T-cell (primary cell): ENCODE results near the gene LGALS7B. TPM values are rescaled to one million over a fixed set of nuclear protein-coding genes. Genes with fewer than 3 reads are reported as not detected.
A peak's percentile ranks its signal among the peaks of the same experiment; 100 is the strongest.
"Not testable (repeated sequence)": the region's sequence is repeated elsewhere in the genome, so short reads cannot be mapped to it uniquely, and the experiment has no call there.

Source experiments
- ATAC-seq, 4 experiments: fragments of 200-7000 bp in 3 of 4; fragments of 150-1000 bp in 1 of 4; cut with Tn5 transposase; replicated peaks in 1 of 4; 1 replicate in 3 of 4; 2 replicates in 1 of 4; pipeline ENCODE4 v1.10.0; 2021; ENCODE audit warnings: moderate library complexity in 3 of 4, mild to moderate bottlenecking in 2 of 4, moderate number of reproducible peaks in 1 of 4
- CTCF ChIA-PET, 2 donors: fragments of 300-600 bp; sonication (Branson Sonifier 250); formaldehyde crosslinking; loops; one replicate each; lab custom pipeline; 2022; ENCODE audit warnings: antibody characterized with exemption in 2 of 2; lab: Charles Lee
- POLR2A ChIA-PET, 2 donors: fragments of 300-600 bp; sonication (Branson Sonifier 250); formaldehyde crosslinking; loops; one replicate each; lab custom pipeline; 2022; ENCODE audit warnings: antibody characterized with exemption in 2 of 2; lab: Charles Lee
- DNase-seq, 35 experiments: peaks; one replicate each; pipeline versions ENCODE4 v3.0.0 to v3.0.0-alpha.2; 2013 to 2023
- H3K27ac ChIP-seq: one replicate; pipeline ENCODE4 v1.5.1; 2013; ENCODE audit warnings: low read length
- H3K27me3 ChIP-seq, 2 experiments: replicated peaks in 1 of 2; 1 replicate in 1 of 2; 2 replicates in 1 of 2; pipeline versions ENCODE4 v1.6.1 to v1.7.0; 2013; ENCODE audit warnings: low read length in 1 of 2, mixed read lengths in 1 of 2; ENCODE audit not compliant: control insufficient read depth in 2 of 2, insufficient read depth in 2 of 2; ENCODE audit errors: extremely low read depth in 1 of 2
- H3K36me3 ChIP-seq, 2 donors: 1 replicate in 1 of 2; 2 replicates in 1 of 2; pipeline versions ENCODE4 v1.6.1 to v1.7.0; 2013; ENCODE audit warnings: low read length in 1 of 2; ENCODE audit not compliant: control insufficient read depth in 2 of 2, insufficient read depth in 1 of 2; ENCODE audit errors: extremely low read depth in 1 of 2
- H3K4me1 ChIP-seq, 2 experiments: 1 replicate in 1 of 2; 2 replicates in 1 of 2; pipeline versions ENCODE4 v1.6.1 to v1.7.0; 2013; ENCODE audit warnings: low read length in 2 of 2, mixed read lengths in 1 of 2; ENCODE audit not compliant: insufficient read depth in 2 of 2, control insufficient read depth in 1 of 2; ENCODE audit errors: extremely low read depth in 1 of 2
- H3K4me3 ChIP-seq, 2 donors: 1 replicate in 1 of 2; 2 replicates in 1 of 2; pipeline versions ENCODE4 v1.5.1 to v1.7.0; 2013; ENCODE audit warnings: mild to moderate bottlenecking in 2 of 2, low read length in 1 of 2, moderate library complexity in 1 of 2; ENCODE audit not compliant: control insufficient read depth in 1 of 2; ENCODE audit errors: extremely low read depth in 1 of 2
- H3K9me3 ChIP-seq: 2 replicates; pipeline ENCODE4 v1.7.0; 2013
- H3K27ac Mint-ChIP-seq, 2 donors: one replicate each; pipeline ENCODE4 v1.8.0; 2020 to 2021; ENCODE audit warnings: mild to moderate bottlenecking in 2 of 2, mixed read lengths in 2 of 2
- H3K27me3 Mint-ChIP-seq, 2 donors: one replicate each; pipeline ENCODE4 v1.8.0; 2021 to 2022; ENCODE audit warnings: mixed read lengths in 2 of 2
- H3K36me3 Mint-ChIP-seq: one replicate; pipeline ENCODE4 v1.8.0; 2021; ENCODE audit warnings: mixed read lengths
- H3K4me1 Mint-ChIP-seq, 3 donors: one replicate each; pipeline ENCODE4 v1.8.0; 2020 to 2022; ENCODE audit warnings: mixed read lengths in 3 of 3, mild to moderate bottlenecking in 1 of 3
- H3K4me3 Mint-ChIP-seq, 3 donors: one replicate each; pipeline ENCODE4 v1.8.0; 2020 to 2022; ENCODE audit warnings: mild to moderate bottlenecking in 3 of 3, mixed read lengths in 3 of 3, moderate library complexity in 3 of 3
- H3K9me3 Mint-ChIP-seq, 3 donors: one replicate each; pipeline ENCODE4 v1.8.0; 2020 to 2022; ENCODE audit warnings: mixed read lengths in 3 of 3
- WGBS: methylation state at CpG from one replicate; pipeline ENCODE4 v1.1.5; 2013; ENCODE audit warnings: missing lambda C conversion rate; ENCODE audit not compliant: insufficient coverage; 5-methylcytosine and 5-hydroxymethylcytosine counted together
- total RNA-seq, 35 experiments: library from RNA in 6 of 35; stranded (reverse) in 6 of 35; fragments of 120-200 nt in 1 of 35; gene quantifications; one replicate each; pipeline versions ENCODE4 v1.2.1 to v1.2.4 and lab custom pipeline; 2013 to 2026

The LGALS7B gene
- total RNA-seq, 5 donors from 2014 or later (not counting 1 experiment from before 2014, with no cell fraction given): not detected

- H3K4me1 Mint-ChIP-seq: peaks cover 0 to 4% (median 4%) of the 10 kb centered on the region in 3 donors
- no peak overlapping the region for H3K27ac Mint-ChIP-seq
- ChIA-PET POLR2A (interaction anchor here in 1 of 2 donors (0.8 kb wide), 1 partner anchor 38 kb away, joined by 3 read pairs; no protein-coding TSS in a partner anchor), CTCF (no interaction called here)
- peak in 30 of 35 experiments; percentile 4 to 50 (median 24) for DNase-seq
- H3K36me3 Mint-ChIP-seq: no peaks in the 10 kb centered on the region
- no peaks in the 10 kb centered on the region for H3K36me3 ChIP-seq
- H3K27me3 Mint-ChIP-seq: no peaks in the 10 kb centered on the region
- H3K9me3 ChIP-seq: no peaks in the 10 kb centered on the region
- WGBS: 21% methylated on average over 46 of the region's 71 CpGs
- H3K4me3 ChIP-seq: peak overlapping the region in 1 of 2 donors; percentile 30
- H3K9me3 Mint-ChIP-seq: no peaks in the 10 kb centered on the region
- H3K4me3 Mint-ChIP-seq: peak overlapping the region; percentile 42 to 65 (median 52)
- peaks cover 2 to 13% of the 10 kb centered on the region in 2 experiments for H3K4me1 ChIP-seq
- no peak overlapping the region for H3K27ac ChIP-seq
- H3K27me3 ChIP-seq: peaks cover 0 to 7% of the 10 kb centered on the region in 2 experiments
- peak; percentile 25 to 38 (median 30) for ATAC-seq
Observed at GRCh38 chr19:38792250-38793111, 3.5 kb downstream of the LGALS7B start.

GRCh38 chr19:38793177-38793576 is 4.2 kb downstream of the LGALS7B start:
- Histone ChIP-seq H3K36me3 (no peaks in the 10 kb centered on the region), H3K4me1 (peaks cover 2 to 13% of the 10 kb centered on the region in 2 experiments), H3K9me3 (no peaks in the 10 kb centered on the region), H3K27me3 (peaks cover 0 to 7% of the 10 kb centered on the region in 2 experiments), H3K27ac (no peak overlapping the region), H3K4me3 (no peak overlapping the region)
- peaks cover 0 to 4% (median 4%) of the 10 kb centered on the region in 3 donors for H3K4me1 Mint-ChIP-seq
- H3K36me3 Mint-ChIP-seq: no peaks in the 10 kb centered on the region
- DNase-seq (no peak), ATAC-seq (no peak)
- WGBS: 100% methylated on average over 3 of the region's 8 CpGs
- peak overlapping the region; percentile 42 to 65 (median 52) for H3K4me3 Mint-ChIP-seq
- ChIA-PET CTCF (no interaction called here), POLR2A (interaction anchor here in 1 of 2 donors (0.8 kb wide), 1 partner anchor 37 kb away, joined by 3 read pairs; no protein-coding TSS in a partner anchor)
- no peaks in the 10 kb centered on the region for H3K27me3 Mint-ChIP-seq
- H3K27ac Mint-ChIP-seq: no peak overlapping the region
- no peaks in the 10 kb centered on the region for H3K9me3 Mint-ChIP-seq

GRCh38 chr19:38793671-38794070 is 4.7 kb downstream of the LGALS7B start:
- no peak overlapping the region for H3K4me3 ChIP-seq
- H3K36me3 ChIP-seq: no peaks in the 10 kb centered on the region
- H3K4me1 Mint-ChIP-seq: peaks cover 0 to 4% (median 4%) of the 10 kb centered on the region in 3 donors
- peaks cover 2 to 13% of the 10 kb centered on the region in 2 experiments for H3K4me1 ChIP-seq
- H3K36me3 Mint-ChIP-seq: no peaks in the 10 kb centered on the region
- DNase-seq: no peak
- no peak overlapping the region for H3K27ac Mint-ChIP-seq
- H3K27me3 ChIP-seq: peaks cover 0 to 7% of the 10 kb centered on the region in 2 experiments
- H3K9me3 Mint-ChIP-seq: no peaks in the 10 kb centered on the region
- CTCF ChIA-PET: no interaction called here
- peak overlapping the region in 2 of 3 donors; percentile 7 to 65 for H3K4me3 Mint-ChIP-seq
- WGBS: no CpG with 5 or more reads among the region's 5 CpGs
- H3K27ac ChIP-seq: no peak overlapping the region
- no peaks in the 10 kb centered on the region for H3K9me3 ChIP-seq
- POLR2A ChIA-PET: interaction anchor here in 1 of 2 donors (0.6 kb wide), 1 partner anchor 77 kb away, joined by 4 read pairs; no protein-coding TSS in a partner anchor
- no peak for ATAC-seq
- no peaks in the 10 kb centered on the region for H3K27me3 Mint-ChIP-seq

GRCh38 chr19:38795549-38795948 is 6.5 kb downstream of the LGALS7B start:
- POLR2A ChIA-PET: no interaction called here
- H3K4me3 ChIP-seq: no peak overlapping the region
- H3K27ac ChIP-seq: no peak overlapping the region
- ATAC-seq (no peak), DNase-seq (no peak)
- CTCF ChIA-PET: no interaction called here
- H3K4me1 ChIP-seq: peaks cover 2 to 13% of the 10 kb centered on the region in 2 experiments
- H3K4me3 Mint-ChIP-seq: no peak overlapping the region
- no peaks in the 10 kb centered on the region for H3K9me3 ChIP-seq
- no peaks in the 10 kb centered on the region for H3K9me3 Mint-ChIP-seq
- peaks cover 0 to 7% of the 10 kb centered on the region in 2 experiments for H3K27me3 ChIP-seq
- no peaks in the 10 kb centered on the region for H3K27me3 Mint-ChIP-seq
- peaks cover 0 to 4% (median 4%) of the 10 kb centered on the region in 3 donors for H3K4me1 Mint-ChIP-seq
- H3K36me3 ChIP-seq: no peaks in the 10 kb centered on the region
- no peak overlapping the region for H3K27ac Mint-ChIP-seq
- 100% methylated on average over 3 of the region's 4 CpGs for WGBS
- no peaks in the 10 kb centered on the region for H3K36me3 Mint-ChIP-seq

- no peaks in the 10 kb centered on the region for H3K9me3 ChIP-seq
- Mint-ChIP-seq H3K4me3 (no peak overlapping the region), H3K9me3 (no peaks in the 10 kb centered on the region), H3K4me1 (peaks cover 0 to 4% (median 4%) of the 10 kb centered on the region in 3 donors), H3K27ac (no peak overlapping the region), H3K36me3 (no peaks in the 10 kb centered on the region), H3K27me3 (no peaks in the 10 kb centered on the region)
- ATAC-seq (no peak), DNase-seq (no peak)
- no CpG with 5 or more reads among the region's 2 CpGs for WGBS
- no peaks in the 10 kb centered on the region for H3K36me3 ChIP-seq
- CTCF ChIA-PET: no interaction called here
- POLR2A ChIA-PET: no interaction called here
- peaks cover 2 to 12% of the 10 kb centered on the region in 2 experiments for H3K4me1 ChIP-seq
- no peak overlapping the region for H3K4me3 ChIP-seq
- H3K27me3 ChIP-seq: peaks cover 0 to 7% of the 10 kb centered on the region in 2 experiments
- no peak overlapping the region for H3K27ac ChIP-seq
Observed at GRCh38 chr19:38796154-38796553, 7.2 kb downstream of the LGALS7B start.

- H3K36me3 Mint-ChIP-seq, H3K4me1 ChIP-seq, DNase-seq, H3K36me3 ChIP-seq, ATAC-seq, H3K9me3 Mint-ChIP-seq, H3K27ac ChIP-seq, H3K4me3 ChIP-seq, H3K9me3 ChIP-seq, H3K4me1 Mint-ChIP-seq, H3K27me3 Mint-ChIP-seq, H3K27ac Mint-ChIP-seq, POLR2A ChIA-PET, CTCF ChIA-PET, H3K27me3 ChIP-seq, H3K4me3 Mint-ChIP-seq: not testable (repeated sequence)
- 100% methylated on average over 3 of the region's 33 CpGs for WGBS
Observed at GRCh38 chr19:38797781-38798180, 8.8 kb downstream of the LGALS7B start.
